ENCODE measurements around the gene HECTD2. TPM values are rescaled to one million over a fixed set of nuclear protein-coding genes. Genes with fewer than 3 reads are reported as not detected.

The HECTD2 gene
- total RNA-seq, 1 experiment from 2014 or later, result 9.4 TPM

- no peak for TF ChIP-seq CDX4 (CRISPR knock-in tag; IDR thresholded peaks at IDR 0.05; ENCODE audit: borderline replicate concordance)
- TF ChIP-seq ZMAT4 (CRISPR knock-in tag; IDR thresholded peaks at IDR 0.05), result no peak
- no peak for TF ChIP-seq ELF4 (CRISPR knock-in tag; IDR thresholded peaks at IDR 0.05; ENCODE audit: low read depth)
- 0 out of 2 replicates have a peak, but pooled peaks have one; percentile 69 for TF ChIP-seq MYBL2 (CRISPR knock-in tag; IDR thresholded peaks at IDR 0.05)
- TF ChIP-seq MLX (CRISPR knock-in tag; IDR thresholded peaks at IDR 0.05), result no peak
- no peak for TF ChIP-seq MXD4 (CRISPR knock-in tag; IDR thresholded peaks at IDR 0.05; ENCODE audit: borderline replicate concordance)
- no peak for TF ChIP-seq TEAD4 (CRISPR knock-in tag; IDR thresholded peaks at IDR 0.05)
- TF ChIP-seq TEAD1 (CRISPR knock-in tag; IDR thresholded peaks at IDR 0.05), result no peak
- no peak for TF ChIP-seq IRF2 (CRISPR knock-in tag; IDR thresholded peaks at IDR 0.05; ENCODE audit: borderline replicate concordance, low read depth)
- TF ChIP-seq ZNF317 (CRISPR knock-in tag; IDR thresholded peaks at IDR 0.05; ENCODE audit: borderline replicate concordance, low read depth), result no peak
- TF ChIP-seq NR2C2 (CRISPR knock-in tag; IDR thresholded peaks at IDR 0.05), result no peak
- no peak for TF ChIP-seq ZNF416 (CRISPR knock-in tag; IDR thresholded peaks at IDR 0.05)
- no peak for TF ChIP-seq GRHL2 (CRISPR knock-in tag; IDR thresholded peaks at IDR 0.05; ENCODE audit: insufficient replicate concordance, severe bottlenecking)
- TF ChIP-seq KAT7 (CRISPR knock-in tag; IDR thresholded peaks at IDR 0.05; ENCODE audit: borderline replicate concordance), result no peak
- TF ChIP-seq ARID4B (CRISPR knock-in tag; IDR thresholded peaks at IDR 0.05; ENCODE audit: borderline replicate concordance), result no peak
- TF ChIP-seq ATF2 (CRISPR knock-in tag; IDR thresholded peaks at IDR 0.05; ENCODE audit: borderline replicate concordance, low read depth), result no peak
- no peak for TF ChIP-seq JAZF1 (CRISPR knock-in tag; IDR thresholded peaks at IDR 0.05)
- TF ChIP-seq GABPB1 (CRISPR knock-in tag; IDR thresholded peaks at IDR 0.05), result no peak
- TF ChIP-seq ZNF263 (CRISPR knock-in tag; IDR thresholded peaks at IDR 0.05; ENCODE audit: low read depth), result no peak
- peak; percentile 21; the same call in 1 of the 2 replicates for TF ChIP-seq HMGA2 (CRISPR knock-in tag; IDR thresholded peaks at IDR 0.05)
- no peak for TF ChIP-seq EMX1 (CRISPR knock-in tag; IDR thresholded peaks at IDR 0.05)
- TF ChIP-seq ZNF121 (CRISPR knock-in tag; IDR thresholded peaks at IDR 0.05), result no peak
- no peak for TF ChIP-seq FOXK1 (CRISPR knock-in tag; IDR thresholded peaks at IDR 0.05)
Observed at GRCh38 chr10:91409069-91409868, 875 bp upstream of the HECTD2 start (continued).
